SK-N-MC (cell line): Measurements from ENCODE around the gene TP53I11.

Source experiments
- EZH2 ChIP-seq: fragments of 200-600 bp; sonication (generic); IDR thresholded peaks from one replicate; pipeline ENCODE4 v1.6.1; 2017; ENCODE audit warnings: antibody characterized with exemption
- POLR2AphosphoS5 ChIP-seq: IDR thresholded peaks from 2 replicates; pipeline ENCODE4 v1.6.1; 2012; ENCODE audit warnings: mild to moderate bottlenecking, low read depth, low read length, borderline replicate concordance

GRCh38 chr11:44994753-44995152, 44.1 kb upstream of the TP53I11 start:
- TF ChIP-seq EZH2: no peak
- TF ChIP-seq POLR2AphosphoS5: no peak
